HepG2 (cell line): Measurements from ENCODE around the gene MYO1E.

ENCODE experiments used
- MIER2 ChIP-seq: IDR thresholded peaks from 2 replicates; pipeline ENCODE4 v1.6.1; 2016; ENCODE audit warnings: missing biosample characterization, missing genetic modification reagents
- PAXIP1 ChIP-seq: sonication (generic); formaldehyde crosslinking; conservative IDR thresholded peaks from 2 replicates; pipeline ENCODE4 v1.4.0; 2020; ENCODE audit warnings: mild to moderate bottlenecking, missing genetic modification reagents, moderate library complexity

- TF ChIP-seq PAXIP1 (CRISPR knock-in tag) = no peak
- TF ChIP-seq MIER2 = no peak
Observed at GRCh38 chr15:59366333-59367021, 6.2 kb downstream of the MYO1E start.
